ENCODE measurements around the gene GJB3. TPM values are rescaled to one million over a fixed set of nuclear protein-coding genes. Genes with fewer than 3 reads are reported as not detected.

Gene GJB3
- total RNA-seq, 1 experiment from 2014 or later: 0.96 TPM

DNA sequence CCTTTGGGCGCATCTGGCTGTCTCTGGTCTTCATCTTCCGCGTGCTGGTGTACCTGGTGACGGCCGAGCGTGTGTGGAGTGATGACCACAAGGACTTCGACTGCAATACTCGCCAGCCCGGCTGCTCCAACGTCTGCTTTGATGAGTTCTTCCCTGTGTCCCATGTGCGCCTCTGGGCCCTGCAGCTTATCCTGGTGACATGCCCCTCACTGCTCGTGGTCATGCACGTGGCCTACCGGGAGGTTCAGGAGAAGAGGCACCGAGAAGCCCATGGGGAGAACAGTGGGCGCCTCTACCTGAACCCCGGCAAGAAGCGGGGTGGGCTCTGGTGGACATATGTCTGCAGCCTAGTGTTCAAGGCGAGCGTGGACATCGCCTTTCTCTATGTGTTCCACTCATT is 23.6 kb upstream of the GJB3 start:
- no peaks in the 10 kb centered on the region for H4K20me1 ChIP-seq (ENCODE audit: control insufficient read depth, insufficient read depth, insufficient read length)
- H2BK20ac ChIP-seq (ENCODE audit: low read depth, low read length, poor library complexity, severe bottlenecking): no peak overlapping the region
- no peak overlapping the region for H3K4me3 Mint-ChIP-seq
- no peak overlapping the region for H4K8ac ChIP-seq (replicated peaks; ENCODE audit: insufficient read length, low read depth, low read length)
- no peaks in the 10 kb centered on the region for H3K27me3 ChIP-seq (ENCODE audit: insufficient read depth, low read length)
- no peaks in the 10 kb centered on the region for H3K23me2 ChIP-seq (ENCODE audit: insufficient read length, low read depth, low read length, poor library complexity, severe bottlenecking)
- peaks cover 6% of the 10 kb centered on the region; the same call in 1 of the 2 replicates for H3K27me3 Mint-ChIP-seq (ENCODE audit: low read depth)
- no peak overlapping the region for H3K4me2 ChIP-seq (ENCODE audit: insufficient read depth, insufficient read length, low read length)
- no peak for DNase-seq
- H2BK5ac ChIP-seq (ENCODE audit: insufficient read length, low read length): no peak overlapping the region
- H3K27ac ChIP-seq (ENCODE audit: insufficient read length, low read depth, low read length): no peak overlapping the region
- no peaks in the 10 kb centered on the region for H3K79me1 ChIP-seq (ENCODE audit: insufficient read depth, low read depth, low read length, poor library complexity, severe bottlenecking)
- H3T11ph ChIP-seq (ENCODE audit: low read length): no peak overlapping the region
- no peaks in the 10 kb centered on the region for H3K36me3 Mint-ChIP-seq (ENCODE audit: insufficient read depth in 1 of 3, low read depth in 3 of 3)
- no peak overlapping the region for H3K18ac ChIP-seq (ENCODE audit: insufficient read length, low read depth, low read length)
- no peak overlapping the region for H2BK120ac ChIP-seq (ENCODE audit: low read depth, low read length, poor library complexity, severe bottlenecking)
- no peak overlapping the region for H2BK15ac ChIP-seq (ENCODE audit: low read depth, low read length)
- H2BK12ac ChIP-seq (ENCODE audit: insufficient read length, low read depth, low read length): no peak overlapping the region
- H3K14ac ChIP-seq (ENCODE audit: insufficient read depth, low read length): no peak overlapping the region
- H3K4ac ChIP-seq (ENCODE audit: low read depth, low read length): no peak overlapping the region
- H3K23ac ChIP-seq (ENCODE audit: insufficient read length, low read depth, low read length): no peak overlapping the region
- no peaks in the 10 kb centered on the region for H3K9me3 ChIP-seq (ENCODE audit: control insufficient read depth, low read depth, low read length)
- no peaks in the 10 kb centered on the region; the same call in 1 of the 2 replicates for H3K4me1 ChIP-seq (ENCODE audit: insufficient read depth, low read length)
- peaks cover 14% of the 10 kb centered on the region in 2 experiments for H3K4me1 Mint-ChIP-seq
- H3K9me3 Mint-ChIP-seq: no peaks in the 10 kb centered on the region
- no peak overlapping the region for H3K9ac ChIP-seq (ENCODE audit: extremely low read depth, insufficient read length, low read length)
- H2AFZ ChIP-seq (ENCODE audit: low read length): no peak overlapping the region
- no peak overlapping the region for H3K27ac Mint-ChIP-seq
- no peaks in the 10 kb centered on the region for H3K79me2 ChIP-seq (ENCODE audit: insufficient read depth, low read length)
- no peak overlapping the region for H3K56ac ChIP-seq (ENCODE audit: insufficient read length, low read depth, low read length)
- H4K5ac ChIP-seq (ENCODE audit: insufficient read length, low read depth, low read length): no peak overlapping the region
- H2AK5ac ChIP-seq (ENCODE audit: insufficient read length, low read length): no peak overlapping the region
- WGBS (ENCODE audit: extremely low coverage, insufficient read length, low lambda C conversion rate): no CpG with 5 or more reads among the region's 21 CpGs
- no peak for TF ChIP-seq CTCF (conservative IDR thresholded peaks at IDR 0.05)
- H4K91ac ChIP-seq (ENCODE audit: insufficient read length, low read depth, low read length): no peak overlapping the region
